IMR-90 (cell line): Measurements from ENCODE around the gene TSPAN17.

Experiments used
- BHLHE40 ChIP-seq: fragments of 150-350 bp; IDR thresholded peaks from 2 replicates; pipeline ENCODE4 v1.6.1; 2016; ENCODE audit warnings: mild to moderate bottlenecking, low read depth, low read length
- MAZ ChIP-seq: IDR thresholded peaks from 2 replicates; pipeline ENCODE4 v1.6.1; 2012; ENCODE audit warnings: low read depth, mild to moderate bottlenecking, low read length, improper control_type of control experiment, moderate library complexity, borderline replicate concordance
- POLR2A ChIP-seq: IDR thresholded peaks from 2 replicates; pipeline ENCODE4 v1.6.1; 2012; ENCODE audit warnings: mild to moderate bottlenecking, low read depth, low read length
- RAD21 ChIP-seq: IDR thresholded peaks from 2 replicates; pipeline ENCODE4 v1.6.1; 2012; ENCODE audit warnings: low read length, improper control_type of control experiment
- RCOR1 ChIP-seq: IDR thresholded peaks from 2 replicates; pipeline ENCODE4 v1.6.1; 2012; ENCODE audit warnings: mild to moderate bottlenecking, low read length, improper control_type of control experiment; ENCODE audit not compliant: insufficient replicate concordance
- RFX5 ChIP-seq: IDR thresholded peaks from 2 replicates; pipeline ENCODE4 v1.8.0; 2012; ENCODE audit warnings: low read depth, mild to moderate bottlenecking, low read length, moderate library complexity
- SMC3 ChIP-seq: fragments of 150-350 bp; IDR thresholded peaks from 2 replicates; pipeline ENCODE4 v1.6.1; 2016; ENCODE audit warnings: low read depth, mild to moderate bottlenecking, antibody characterized with exemption, low read length, moderate library complexity
- TF ChIP-seq, protein P1 (sequence below): conservative IDR thresholded peaks from 2 replicates; pipeline ENCODE4 v1.5.1; 2012; ENCODE audit warnings: mild to moderate bottlenecking, low read depth, low read length, improper control_type of control experiment
- TF ChIP-seq, protein P2 (sequence below): fragments of 150-350 bp; IDR thresholded peaks from 2 replicates; pipeline ENCODE4 v1.6.1; 2016; ENCODE audit warnings: low read depth, mild to moderate bottlenecking, low read length, moderate library complexity, borderline replicate concordance
- TF ChIP-seq, protein P3 (sequence below): fragments of 150-350 bp; IDR thresholded peaks from 2 replicates; pipeline ENCODE4 v1.6.1; 2017; ENCODE audit warnings: mild to moderate bottlenecking, antibody characterized with exemption, low read length, low read depth

DNA sequence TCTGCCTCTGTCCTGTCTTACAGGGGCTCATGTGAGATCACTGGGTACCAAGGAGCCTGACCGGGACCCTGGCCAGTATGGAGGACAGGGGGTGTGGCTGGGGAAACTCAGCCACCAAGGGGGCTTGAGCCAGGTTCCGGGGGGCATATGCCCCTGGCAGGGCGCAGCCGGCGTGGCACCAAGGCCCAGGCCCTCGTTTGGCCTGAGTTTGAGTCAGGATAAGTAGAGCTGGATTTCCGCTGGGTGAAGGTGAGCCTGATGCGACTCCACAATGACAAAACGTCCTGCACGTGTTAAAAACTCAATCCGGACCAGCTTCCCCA is 616 bp upstream of the TSPAN17 start:
- TF ChIP-seq, protein P1, sequence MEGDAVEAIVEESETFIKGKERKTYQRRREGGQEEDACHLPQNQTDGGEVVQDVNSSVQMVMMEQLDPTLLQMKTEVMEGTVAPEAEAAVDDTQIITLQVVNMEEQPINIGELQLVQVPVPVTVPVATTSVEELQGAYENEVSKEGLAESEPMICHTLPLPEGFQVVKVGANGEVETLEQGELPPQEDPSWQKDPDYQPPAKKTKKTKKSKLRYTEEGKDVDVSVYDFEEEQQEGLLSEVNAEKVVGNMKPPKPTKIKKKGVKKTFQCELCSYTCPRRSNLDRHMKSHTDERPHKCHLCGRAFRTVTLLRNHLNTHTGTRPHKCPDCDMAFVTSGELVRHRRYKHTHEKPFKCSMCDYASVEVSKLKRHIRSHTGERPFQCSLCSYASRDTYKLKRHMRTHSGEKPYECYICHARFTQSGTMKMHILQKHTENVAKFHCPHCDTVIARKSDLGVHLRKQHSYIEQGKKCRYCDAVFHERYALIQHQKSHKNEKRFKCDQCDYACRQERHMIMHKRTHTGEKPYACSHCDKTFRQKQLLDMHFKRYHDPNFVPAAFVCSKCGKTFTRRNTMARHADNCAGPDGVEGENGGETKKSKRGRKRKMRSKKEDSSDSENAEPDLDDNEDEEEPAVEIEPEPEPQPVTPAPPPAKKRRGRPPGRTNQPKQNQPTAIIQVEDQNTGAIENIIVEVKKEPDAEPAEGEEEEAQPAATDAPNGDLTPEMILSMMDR: no peak
- TF ChIP-seq, protein P2, sequence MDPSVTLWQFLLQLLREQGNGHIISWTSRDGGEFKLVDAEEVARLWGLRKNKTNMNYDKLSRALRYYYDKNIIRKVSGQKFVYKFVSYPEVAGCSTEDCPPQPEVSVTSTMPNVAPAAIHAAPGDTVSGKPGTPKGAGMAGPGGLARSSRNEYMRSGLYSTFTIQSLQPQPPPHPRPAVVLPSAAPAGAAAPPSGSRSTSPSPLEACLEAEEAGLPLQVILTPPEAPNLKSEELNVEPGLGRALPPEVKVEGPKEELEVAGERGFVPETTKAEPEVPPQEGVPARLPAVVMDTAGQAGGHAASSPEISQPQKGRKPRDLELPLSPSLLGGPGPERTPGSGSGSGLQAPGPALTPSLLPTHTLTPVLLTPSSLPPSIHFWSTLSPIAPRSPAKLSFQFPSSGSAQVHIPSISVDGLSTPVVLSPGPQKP: no peak
- TF ChIP-seq BHLHE40 (no peak), SMC3 (no peak), MAZ (no peak), POLR2A (no peak), RFX5 (no peak), RCOR1 (no peak), RAD21 (no peak)
- TF ChIP-seq, protein P3, sequence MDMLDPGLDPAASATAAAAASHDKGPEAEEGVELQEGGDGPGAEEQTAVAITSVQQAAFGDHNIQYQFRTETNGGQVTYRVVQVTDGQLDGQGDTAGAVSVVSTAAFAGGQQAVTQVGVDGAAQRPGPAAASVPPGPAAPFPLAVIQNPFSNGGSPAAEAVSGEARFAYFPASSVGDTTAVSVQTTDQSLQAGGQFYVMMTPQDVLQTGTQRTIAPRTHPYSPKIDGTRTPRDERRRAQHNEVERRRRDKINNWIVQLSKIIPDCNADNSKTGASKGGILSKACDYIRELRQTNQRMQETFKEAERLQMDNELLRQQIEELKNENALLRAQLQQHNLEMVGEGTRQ: no peak
